HEK293 (cell line): Measurements from ENCODE around the gene EGFL8.

Experiments
- PRDM1 ChIP-seq: fragments of 450-650 bp; formaldehyde crosslinking; IDR thresholded peaks from 2 replicates; pipeline ENCODE4; 2016; ENCODE audit warnings: missing biosample characterization, missing genetic modification characterization
- ZNF658 ChIP-seq: fragments of 450-650 bp; formaldehyde crosslinking; IDR thresholded peaks from 2 replicates; pipeline ENCODE4; 2016; ENCODE audit warnings: missing biosample characterization, missing genetic modification characterization

GRCh38 chr6:32177788-32178546, 13.6 kb downstream of the EGFL8 start, which contains the start of gene RNF5:
- peak; percentile 84; the same call in 1 of the 2 replicates for TF ChIP-seq PRDM1 (tag by site-specific recombination)
- TF ChIP-seq ZNF658 (tag by site-specific recombination), result no peak
